HFF-Myc (cell line): Measurements from ENCODE around the gene MAN1C1.

ENCODE experiments used
- DNase-seq: peaks from one replicate; pipeline ENCODE4 v3.0.0-alpha.2; 2011; ENCODE audit warnings: low read depth; ENCODE audit errors: extremely low read depth
- H3K4me3 ChIP-seq: replicated peaks from 2 replicates; pipeline ENCODE4 v1.5.1; 2011; ENCODE audit warnings: low read depth, mild to moderate bottlenecking, control low read depth, low read length
- TF ChIP-seq, protein P1 (sequence below): IDR thresholded peaks from 2 replicates; pipeline ENCODE4 v1.5.1; 2012; ENCODE audit warnings: mild to moderate bottlenecking, low read depth, low read length, control low read depth; ENCODE audit errors: missing control alignments

Gene MAN1C1

DNA sequence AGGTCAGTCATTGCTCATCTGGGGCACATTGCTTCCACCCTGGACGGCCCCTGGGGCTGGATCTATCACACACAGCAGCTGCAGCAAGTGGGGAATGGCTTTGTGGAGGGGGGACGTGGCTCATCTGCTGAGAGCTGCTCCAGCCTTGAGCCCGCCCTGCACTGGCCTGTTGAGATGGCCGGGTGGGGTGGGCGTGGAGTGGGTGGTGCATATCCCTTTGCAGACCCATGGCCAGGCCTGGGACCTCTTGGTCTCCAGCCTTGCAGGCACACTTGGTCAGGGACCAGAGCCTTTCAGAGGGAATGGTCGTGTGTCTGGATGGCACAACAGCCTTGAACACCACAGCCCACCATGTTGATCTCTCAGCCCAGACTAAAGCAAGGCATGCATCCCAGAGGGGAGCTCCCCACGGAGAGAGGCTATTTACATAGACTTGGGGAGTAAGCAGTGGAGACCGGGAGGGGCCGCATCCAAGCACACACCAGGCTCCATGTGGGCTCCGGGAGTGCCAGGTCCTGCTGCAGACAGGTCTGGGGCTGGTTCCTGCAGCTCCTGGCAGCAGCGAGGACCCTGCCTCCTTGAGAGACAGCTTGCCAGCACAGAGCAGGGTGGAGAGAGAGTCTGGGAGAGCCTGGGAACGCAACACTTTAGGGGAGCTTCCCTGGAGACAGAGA, 130.6 kb downstream of the MAN1C1 start:
- TF ChIP-seq, protein P1, sequence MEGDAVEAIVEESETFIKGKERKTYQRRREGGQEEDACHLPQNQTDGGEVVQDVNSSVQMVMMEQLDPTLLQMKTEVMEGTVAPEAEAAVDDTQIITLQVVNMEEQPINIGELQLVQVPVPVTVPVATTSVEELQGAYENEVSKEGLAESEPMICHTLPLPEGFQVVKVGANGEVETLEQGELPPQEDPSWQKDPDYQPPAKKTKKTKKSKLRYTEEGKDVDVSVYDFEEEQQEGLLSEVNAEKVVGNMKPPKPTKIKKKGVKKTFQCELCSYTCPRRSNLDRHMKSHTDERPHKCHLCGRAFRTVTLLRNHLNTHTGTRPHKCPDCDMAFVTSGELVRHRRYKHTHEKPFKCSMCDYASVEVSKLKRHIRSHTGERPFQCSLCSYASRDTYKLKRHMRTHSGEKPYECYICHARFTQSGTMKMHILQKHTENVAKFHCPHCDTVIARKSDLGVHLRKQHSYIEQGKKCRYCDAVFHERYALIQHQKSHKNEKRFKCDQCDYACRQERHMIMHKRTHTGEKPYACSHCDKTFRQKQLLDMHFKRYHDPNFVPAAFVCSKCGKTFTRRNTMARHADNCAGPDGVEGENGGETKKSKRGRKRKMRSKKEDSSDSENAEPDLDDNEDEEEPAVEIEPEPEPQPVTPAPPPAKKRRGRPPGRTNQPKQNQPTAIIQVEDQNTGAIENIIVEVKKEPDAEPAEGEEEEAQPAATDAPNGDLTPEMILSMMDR: no peak
- no peak overlapping the region for H3K4me3 ChIP-seq
- no peak for DNase-seq

DNA sequence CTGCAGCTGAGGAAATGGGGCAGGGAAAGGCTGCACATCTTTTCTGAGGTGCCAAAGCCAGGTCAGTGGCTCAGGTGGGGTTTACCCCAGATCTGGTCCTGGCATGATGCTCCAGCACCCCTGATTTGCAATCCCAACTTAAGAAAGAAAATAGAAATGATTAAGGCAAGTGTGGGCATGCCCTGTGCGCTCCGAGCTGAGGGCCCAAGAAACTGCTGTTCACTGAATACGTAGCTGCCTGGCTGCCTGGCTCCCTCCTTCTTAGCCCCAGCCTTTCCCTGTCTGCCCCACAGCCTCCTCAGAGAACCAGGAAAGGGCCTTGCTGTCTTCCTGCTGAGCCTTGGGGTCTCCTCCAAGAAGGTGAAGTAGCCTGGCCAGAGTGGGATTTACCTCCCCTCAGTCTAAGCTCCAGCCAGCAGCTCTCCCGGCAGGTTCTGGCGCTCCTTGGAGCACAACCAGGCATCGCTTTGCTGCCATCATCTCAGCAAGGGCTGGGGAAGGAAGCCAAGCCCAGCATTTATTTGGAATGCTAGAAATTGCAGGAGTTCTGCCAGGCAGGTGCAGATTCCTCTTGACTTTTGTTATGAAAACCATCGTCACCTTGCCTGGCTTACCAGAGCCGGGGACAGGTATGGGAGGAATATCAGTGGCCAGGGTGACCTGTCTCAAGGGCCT, 132.1 kb downstream of the MAN1C1 start:
- no peak overlapping the region for H3K4me3 ChIP-seq
- TF ChIP-seq, protein P1: no peak
- no peak for DNase-seq

DNA sequence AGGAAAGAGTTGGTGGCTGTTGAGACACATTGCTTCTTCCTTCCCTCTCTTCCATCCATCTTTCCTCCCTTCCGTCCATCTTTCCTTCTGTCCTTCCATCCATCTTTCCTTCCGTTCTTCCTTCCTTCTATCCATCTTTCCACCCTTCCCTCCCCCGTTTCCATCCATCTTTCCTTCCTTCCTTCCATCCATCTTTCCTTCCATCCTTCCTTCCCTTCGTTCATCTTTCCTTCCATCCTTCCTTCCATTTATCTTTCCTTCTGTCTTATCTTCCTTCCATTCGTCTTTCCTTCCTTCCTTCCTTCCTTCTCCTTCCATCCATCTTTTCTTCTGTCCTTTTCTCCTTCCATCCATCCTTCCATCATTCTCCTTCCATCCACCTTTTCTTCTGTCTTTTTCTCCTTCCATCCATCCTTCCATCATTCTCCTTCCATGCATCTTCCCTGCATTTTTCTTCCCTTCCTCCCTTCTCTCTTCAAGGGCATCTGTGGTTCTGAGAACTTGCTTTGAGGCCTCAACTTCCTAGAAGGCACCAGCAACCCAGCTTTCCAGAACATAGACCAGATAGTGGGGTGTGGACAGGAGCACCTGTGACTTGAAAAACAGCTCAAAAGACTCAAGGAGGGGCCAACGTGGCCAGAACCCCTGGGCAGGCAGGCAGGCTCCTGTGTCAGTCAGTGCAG, 134.5 kb downstream of the MAN1C1 start:
- DNase-seq: no peak
- H3K4me3 ChIP-seq: no peak overlapping the region
- TF ChIP-seq, protein P1: no peak

DNA sequence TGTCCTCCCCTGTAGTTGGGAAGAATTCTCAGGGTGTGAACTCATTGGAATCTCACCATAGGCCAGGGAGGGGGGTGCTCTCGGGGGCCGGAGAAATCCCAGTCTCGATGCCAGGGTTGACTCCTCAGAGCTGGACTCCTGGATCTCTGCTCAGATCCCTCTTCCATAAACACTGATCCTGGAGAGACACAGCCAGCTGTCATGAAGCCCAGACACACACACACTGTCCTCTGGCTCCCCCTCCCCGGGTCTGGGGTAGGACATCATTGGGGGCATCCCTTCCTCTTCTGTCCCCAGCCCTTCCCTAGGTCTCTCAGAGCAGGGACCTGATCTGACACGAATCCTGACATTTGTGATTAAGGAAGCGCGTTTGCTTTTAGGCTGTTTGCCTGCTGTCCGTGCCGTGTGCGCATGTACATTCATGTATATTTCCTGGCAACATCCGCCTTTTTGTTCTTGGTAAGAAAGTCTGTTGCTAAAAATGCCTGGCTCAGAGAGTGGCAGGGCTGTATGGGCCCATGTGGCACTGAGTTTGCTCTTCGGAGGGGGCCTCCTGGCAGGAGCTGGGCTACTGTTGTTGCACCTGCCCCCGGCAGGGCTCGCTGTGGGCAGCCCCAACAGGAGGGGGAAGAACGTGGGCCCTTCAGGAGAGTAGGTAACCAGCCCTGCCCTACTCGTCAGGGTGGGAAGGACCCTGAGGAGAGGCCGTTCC, 138.0 kb downstream of the MAN1C1 start:
- DNase-seq: no peak
- H3K4me3 ChIP-seq: no peak overlapping the region
- TF ChIP-seq, protein P1: no peak

DNA sequence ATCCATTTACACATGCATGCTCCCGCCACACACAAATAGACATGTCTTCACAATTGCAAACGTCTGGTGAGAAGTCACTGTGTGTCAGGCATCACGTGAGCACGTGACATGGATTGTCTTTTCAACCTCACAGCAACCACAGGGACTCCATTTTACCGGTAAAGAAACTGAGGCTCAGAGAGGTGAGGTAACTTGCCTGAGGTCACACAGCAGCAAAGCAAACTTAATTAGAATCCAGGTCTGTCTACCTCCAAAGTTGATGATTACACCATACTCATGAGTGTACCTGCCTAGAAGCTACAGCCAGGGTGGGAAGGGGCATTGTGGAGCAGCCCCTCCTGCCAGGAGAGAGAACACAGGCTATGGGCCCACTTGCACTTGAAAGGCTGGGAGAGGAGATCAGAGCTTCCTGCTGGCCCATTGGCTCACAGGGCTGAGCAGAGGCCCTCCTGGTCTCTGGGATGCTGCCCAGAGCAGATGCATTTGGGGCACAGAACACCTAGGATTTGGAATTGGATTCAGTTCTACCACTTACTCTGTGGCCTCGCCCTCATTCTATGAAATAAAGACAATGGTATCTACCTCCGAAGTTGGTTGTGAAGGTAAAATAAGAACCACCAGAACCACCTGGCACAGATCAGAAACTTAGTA, 139.0 kb downstream of the MAN1C1 start:
- no peak overlapping the region for H3K4me3 ChIP-seq
- DNase-seq: no peak
- TF ChIP-seq, protein P1: no peak

DNA sequence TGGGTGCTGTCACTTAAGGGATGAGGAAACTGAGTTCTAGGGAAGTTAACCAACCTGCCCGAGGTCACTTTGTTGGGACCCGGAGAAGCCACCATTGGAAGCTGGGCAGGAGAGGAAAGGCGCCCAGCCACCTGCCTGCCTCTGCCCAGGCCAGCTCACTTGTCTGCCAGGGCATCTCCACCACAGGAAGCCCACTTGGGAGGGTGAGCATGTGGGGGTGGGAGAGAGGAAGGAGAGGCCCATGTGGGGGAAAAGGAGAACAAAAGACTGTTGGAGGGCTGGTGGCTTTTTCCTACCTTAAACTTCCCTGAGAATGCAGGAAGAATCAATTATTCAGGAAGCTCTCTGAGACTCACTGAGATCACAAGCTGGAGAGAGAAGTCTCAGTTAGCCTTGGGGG, 139.6 kb downstream of the MAN1C1 start:
- DNase-seq: no peak
- TF ChIP-seq, protein P1: no peak
- H3K4me3 ChIP-seq: no peak overlapping the region
